Measurements from ENCODE around the gene FGF14. TPM values are rescaled to one million over a fixed set of nuclear protein-coding genes. Genes with fewer than 3 reads are reported as not detected.
"Not testable (repeated sequence)": the region's sequence is repeated elsewhere in the genome, so short reads cannot be mapped to it uniquely, and the experiment has no call there.

Gene FGF14
- total RNA-seq, 2 experiments from 2014 or later, result not detected

GRCh38 chr13:101858860-101859259 lies 543.0 kb downstream of the FGF14 start:
- no peak for DNase-seq
- no peaks in the 10 kb centered on the region for H3K9me3 Mint-ChIP-seq
- H3K4me3 Mint-ChIP-seq, result no peak overlapping the region
- H3K4me1 Mint-ChIP-seq (ENCODE audit: low read depth), result no peaks in the 10 kb centered on the region
- ChIA-PET CTCF (no interaction called here), POLR2A (no interaction called here)
- H3K27me3 Mint-ChIP-seq, result peaks cover 2% of the 10 kb centered on the region
- no peaks in the 10 kb centered on the region for H3K36me3 Mint-ChIP-seq
- intact Hi-C loops (cut with micrococcal nuclease), result no loop called here
- no peak overlapping the region for H3K27ac Mint-ChIP-seq

GRCh38 chr13:101846701-101847100 lies 555.1 kb downstream of the FGF14 start:
- CTCF ChIA-PET, result no interaction called here
- no peak for DNase-seq
- Mint-ChIP-seq H3K4me3 (no peak overlapping the region), H3K36me3 (no peaks in the 10 kb centered on the region), H3K9me3 (no peaks in the 10 kb centered on the region), H3K27ac (no peak overlapping the region), H3K4me1 (ENCODE audit: low read depth) (no peaks in the 10 kb centered on the region), H3K27me3 (peaks cover 3% of the 10 kb centered on the region)
- POLR2A ChIA-PET, result no interaction called here
- intact Hi-C loops (cut with micrococcal nuclease), result no loop called here

GRCh38 chr13:101846249-101846648 lies 555.6 kb downstream of the FGF14 start:
- H3K9me3 Mint-ChIP-seq, result no peaks in the 10 kb centered on the region
- CTCF ChIA-PET, result no interaction called here
- POLR2A ChIA-PET, result no interaction called here
- H3K27ac Mint-ChIP-seq, result no peak overlapping the region
- H3K36me3 Mint-ChIP-seq, result no peaks in the 10 kb centered on the region
- intact Hi-C loops (cut with micrococcal nuclease), result no loop called here
- H3K4me1 Mint-ChIP-seq (ENCODE audit: low read depth), result no peaks in the 10 kb centered on the region
- no peak for DNase-seq
- peaks cover 4% of the 10 kb centered on the region for H3K27me3 Mint-ChIP-seq
- H3K4me3 Mint-ChIP-seq, result no peak overlapping the region

- POLR2A ChIA-PET, result no interaction called here
- Mint-ChIP-seq H3K27ac (no peak overlapping the region), H3K9me3 (no peaks in the 10 kb centered on the region), H3K4me3 (no peak overlapping the region), H3K4me1 (ENCODE audit: low read depth) (no peaks in the 10 kb centered on the region), H3K36me3 (no peaks in the 10 kb centered on the region), H3K27me3 (peaks cover 4% of the 10 kb centered on the region)
- CTCF ChIA-PET, result no interaction called here
- DNase-seq, result no peak
- intact Hi-C loops (cut with micrococcal nuclease), result no loop called here
Measured at GRCh38 chr13:101845245-101846020, 556.4 kb downstream of the FGF14 start.

GRCh38 chr13:101841698-101842097 lies 560.1 kb downstream of the FGF14 start:
- Mint-ChIP-seq H3K36me3 (no peaks in the 10 kb centered on the region), H3K27ac (no peak overlapping the region), H3K9me3 (no peaks in the 10 kb centered on the region), H3K4me1 (ENCODE audit: low read depth) (no peaks in the 10 kb centered on the region), H3K27me3 (peaks cover 4% of the 10 kb centered on the region), H3K4me3 (no peak overlapping the region)
- no peak for DNase-seq
- intact Hi-C loops (cut with micrococcal nuclease), result no loop called here
- ChIA-PET CTCF (no interaction called here), POLR2A (no interaction called here)

GRCh38 chr13:101838323-101838722 lies 563.5 kb downstream of the FGF14 start:
- intact Hi-C loops (cut with micrococcal nuclease), result no loop called here
- POLR2A ChIA-PET, result no interaction called here
- no peak for DNase-seq
- no peak overlapping the region for H3K4me3 Mint-ChIP-seq
- no peaks in the 10 kb centered on the region for H3K4me1 Mint-ChIP-seq (ENCODE audit: low read depth)
- CTCF ChIA-PET, result no interaction called here
- peaks cover 1% of the 10 kb centered on the region for H3K27me3 Mint-ChIP-seq
- no peaks in the 10 kb centered on the region for H3K36me3 Mint-ChIP-seq
- no peak overlapping the region for H3K27ac Mint-ChIP-seq
- H3K9me3 Mint-ChIP-seq, result no peaks in the 10 kb centered on the region

GRCh38 chr13:101837778-101838177 lies 564.1 kb downstream of the FGF14 start:
- H3K27ac Mint-ChIP-seq; DNase-seq; intact Hi-C loops (cut with micrococcal nuclease); POLR2A ChIA-PET; H3K27me3 Mint-ChIP-seq; H3K36me3 Mint-ChIP-seq; H3K9me3 Mint-ChIP-seq; H3K4me3 Mint-ChIP-seq; H3K4me1 Mint-ChIP-seq (ENCODE audit: low read depth); CTCF ChIA-PET: not testable (repeated sequence)

- intact Hi-C loops (cut with micrococcal nuclease), result no loop called here
- H3K27me3 Mint-ChIP-seq, result peaks cover 1% of the 10 kb centered on the region
- H3K27ac Mint-ChIP-seq, result no peak overlapping the region
- no peaks in the 10 kb centered on the region for H3K9me3 Mint-ChIP-seq
- H3K4me1 Mint-ChIP-seq (ENCODE audit: low read depth), result no peaks in the 10 kb centered on the region
- H3K36me3 Mint-ChIP-seq, result no peaks in the 10 kb centered on the region
- POLR2A ChIA-PET, result no interaction called here
- H3K4me3 Mint-ChIP-seq, result no peak overlapping the region
- CTCF ChIA-PET, result no interaction called here
- no peak for DNase-seq
Measured at GRCh38 chr13:101837288-101837687, 564.6 kb downstream of the FGF14 start.

- Mint-ChIP-seq H3K4me3 (no peak overlapping the region), H3K27ac (no peak overlapping the region), H3K36me3 (no peaks in the 10 kb centered on the region), H3K4me1 (ENCODE audit: low read depth) (no peaks in the 10 kb centered on the region), H3K9me3 (no peaks in the 10 kb centered on the region), H3K27me3 (peaks cover 2% of the 10 kb centered on the region)
- no peak for DNase-seq
- ChIA-PET POLR2A (no interaction called here), CTCF (no interaction called here)
- intact Hi-C loops (cut with micrococcal nuclease), result no loop called here
Measured at GRCh38 chr13:101835920-101836319, 565.9 kb downstream of the FGF14 start.

- intact Hi-C loops (cut with micrococcal nuclease), result no loop called here
- Mint-ChIP-seq H3K9me3 (no peaks in the 10 kb centered on the region), H3K27me3 (peaks cover 3% of the 10 kb centered on the region), H3K4me1 (ENCODE audit: low read depth) (no peaks in the 10 kb centered on the region), H3K4me3 (no peak overlapping the region), H3K36me3 (no peaks in the 10 kb centered on the region), H3K27ac (no peak overlapping the region)
- no peak for DNase-seq
- CTCF ChIA-PET, result no interaction called here
- POLR2A ChIA-PET, result no interaction called here
Measured at GRCh38 chr13:101833671-101834070, 568.2 kb downstream of the FGF14 start.

GRCh38 chr13:101830035-101830434 lies 571.8 kb downstream of the FGF14 start:
- Mint-ChIP-seq H3K9me3 (no peaks in the 10 kb centered on the region), H3K36me3 (no peaks in the 10 kb centered on the region), H3K4me1 (ENCODE audit: low read depth) (no peaks in the 10 kb centered on the region), H3K27ac (no peak overlapping the region), H3K4me3 (no peak overlapping the region), H3K27me3 (peaks cover 5% of the 10 kb centered on the region)
- CTCF ChIA-PET, result no interaction called here
- intact Hi-C loops (cut with micrococcal nuclease), result no loop called here
- POLR2A ChIA-PET, result no interaction called here
- no peak for DNase-seq

- Mint-ChIP-seq H3K4me3 (no peak overlapping the region), H3K27me3 (peaks cover 5% of the 10 kb centered on the region), H3K36me3 (no peaks in the 10 kb centered on the region), H3K4me1 (ENCODE audit: low read depth) (no peaks in the 10 kb centered on the region), H3K9me3 (no peaks in the 10 kb centered on the region), H3K27ac (no peak overlapping the region)
- ChIA-PET POLR2A (no interaction called here), CTCF (no interaction called here)
- intact Hi-C loops (cut with micrococcal nuclease), result no loop called here
- DNase-seq, result no peak
Measured at GRCh38 chr13:101829484-101829883, 572.4 kb downstream of the FGF14 start.

- H3K27me3 Mint-ChIP-seq, result peaks cover 5% of the 10 kb centered on the region
Measured at GRCh38 chr13:101828119-101828518, 573.7 kb downstream of the FGF14 start.

More at GRCh38 chr13:101828119-101828518, 573.7 kb downstream of the FGF14 start:
- Mint-ChIP-seq H3K9me3 (no peaks in the 10 kb centered on the region), H3K36me3 (no peaks in the 10 kb centered on the region), H3K4me3 (no peak overlapping the region), H3K27ac (no peak overlapping the region), H3K4me1 (ENCODE audit: low read depth) (no peaks in the 10 kb centered on the region)
- intact Hi-C loops (cut with micrococcal nuclease), result no loop called here
- CTCF ChIA-PET, result no interaction called here
- DNase-seq, result no peak
- POLR2A ChIA-PET, result no interaction called here

All from activated CD4-positive, alpha-beta memory T cell treated with anti-CD3 and anti-CD28 coated beads for 36 hours (primary cell).